ENCODE measurements around the gene MCU.

MCU gene

GRCh38 chr10:72822342-72822986 is 130.5 kb downstream of the MCU start:
- no peak overlapping the region for H3K27ac ChIP-seq (ENCODE audit: low read depth, low read length)
- H3K4me3 ChIP-seq (ENCODE audit: low read depth, low read length) = no peak overlapping the region
- H3K4me1 ChIP-seq (ENCODE audit: control insufficient read depth, insufficient read depth, low read length) = peaks cover 23% of the 10 kb centered on the region; the same call in 1 of the 2 replicates
- H3K36me3 ChIP-seq (ENCODE audit: control insufficient read depth, insufficient read depth, low read length) = no peaks in the 10 kb centered on the region
- H3K9me3 ChIP-seq (ENCODE audit: control insufficient read depth, insufficient read depth, low read length) = 0 out of 2 replicates have a peak, but pooled peaks cover 2% of the 10 kb centered on the region
- H3K9ac ChIP-seq (ENCODE audit: low read depth, low read length) = no peak overlapping the region
- H3K27me3 ChIP-seq (ENCODE audit: control insufficient read depth, insufficient read depth, low read length) = no peaks in the 10 kb centered on the region

- Histone ChIP-seq H3K27ac (ENCODE audit: low read depth, low read length) (no peak overlapping the region), H3K9ac (ENCODE audit: low read depth, low read length) (no peak overlapping the region), H3K4me1 (ENCODE audit: control insufficient read depth, insufficient read depth, low read length) (peaks cover 42% of the 10 kb centered on the region; the same call in 1 of the 2 replicates), H3K27me3 (ENCODE audit: control insufficient read depth, insufficient read depth, low read length) (no peaks in the 10 kb centered on the region), H3K36me3 (ENCODE audit: control insufficient read depth, insufficient read depth, low read length) (no peaks in the 10 kb centered on the region), H3K4me3 (ENCODE audit: low read depth, low read length) (no peak overlapping the region), H3K9me3 (ENCODE audit: control insufficient read depth, insufficient read depth, low read length) (0 out of 2 replicates have a peak, but pooled peaks cover 2% of the 10 kb centered on the region)
These were observed 133.2 kb downstream of the MCU start for GRCh38 chr10:72825163-72825562.

- H3K9me3 ChIP-seq (ENCODE audit: control insufficient read depth, insufficient read depth, low read length) = 0 out of 2 replicates have a peak, but pooled peaks cover 2% of the 10 kb centered on the region
- H3K9ac ChIP-seq (ENCODE audit: low read depth, low read length) = no peak overlapping the region
- H3K27ac ChIP-seq (ENCODE audit: low read depth, low read length) = no peak overlapping the region
- no peaks in the 10 kb centered on the region for H3K36me3 ChIP-seq (ENCODE audit: control insufficient read depth, insufficient read depth, low read length)
- H3K4me1 ChIP-seq (ENCODE audit: control insufficient read depth, insufficient read depth, low read length) = peaks cover 51% of the 10 kb centered on the region; the same call in 1 of the 2 replicates
- H3K4me3 ChIP-seq (ENCODE audit: low read depth, low read length) = no peak overlapping the region
- H3K27me3 ChIP-seq (ENCODE audit: control insufficient read depth, insufficient read depth, low read length) = no peaks in the 10 kb centered on the region
These were observed 134.4 kb downstream of the MCU start for GRCh38 chr10:72826346-72826745.

- no peaks in the 10 kb centered on the region for H3K27me3 ChIP-seq (ENCODE audit: control insufficient read depth, insufficient read depth, low read length)
- H3K9ac ChIP-seq (ENCODE audit: low read depth, low read length) = no peak overlapping the region
- H3K9me3 ChIP-seq (ENCODE audit: control insufficient read depth, insufficient read depth, low read length) = no peaks in the 10 kb centered on the region
- no peak overlapping the region for H3K27ac ChIP-seq (ENCODE audit: low read depth, low read length)
- H3K4me1 ChIP-seq (ENCODE audit: control insufficient read depth, insufficient read depth, low read length) = peaks cover 54% of the 10 kb centered on the region; the same call in 1 of the 2 replicates
- no peak overlapping the region for H3K4me3 ChIP-seq (ENCODE audit: low read depth, low read length)
- no peaks in the 10 kb centered on the region for H3K36me3 ChIP-seq (ENCODE audit: control insufficient read depth, insufficient read depth, low read length)
These were observed 136.4 kb downstream of the MCU start for GRCh38 chr10:72828294-72828693.

- no peak overlapping the region for H3K9ac ChIP-seq (ENCODE audit: low read depth, low read length)
- H3K27ac ChIP-seq (ENCODE audit: low read depth, low read length) = no peak overlapping the region
- peaks cover 9% of the 10 kb centered on the region for H3K36me3 ChIP-seq (ENCODE audit: control insufficient read depth, insufficient read depth, low read length)
- H3K4me1 ChIP-seq (ENCODE audit: control insufficient read depth, insufficient read depth, low read length) = peaks cover 48% of the 10 kb centered on the region; the same call in 1 of the 2 replicates
- no peak overlapping the region for H3K4me3 ChIP-seq (ENCODE audit: low read depth, low read length)
- no peaks in the 10 kb centered on the region for H3K27me3 ChIP-seq (ENCODE audit: control insufficient read depth, insufficient read depth, low read length)
- no peaks in the 10 kb centered on the region for H3K9me3 ChIP-seq (ENCODE audit: control insufficient read depth, insufficient read depth, low read length)
These were observed 138.7 kb downstream of the MCU start for GRCh38 chr10:72830625-72831024.

GRCh38 chr10:72831696-72832409 is 139.9 kb downstream of the MCU start:
- H3K4me1 ChIP-seq (ENCODE audit: control insufficient read depth, insufficient read depth, low read length) = peaks cover 36% of the 10 kb centered on the region; the same call in 1 of the 2 replicates
- H3K27ac ChIP-seq (ENCODE audit: low read depth, low read length) = no peak overlapping the region
- no peaks in the 10 kb centered on the region for H3K9me3 ChIP-seq (ENCODE audit: control insufficient read depth, insufficient read depth, low read length)
- no peak overlapping the region for H3K9ac ChIP-seq (ENCODE audit: low read depth, low read length)
- no peaks in the 10 kb centered on the region for H3K27me3 ChIP-seq (ENCODE audit: control insufficient read depth, insufficient read depth, low read length)
- H3K4me3 ChIP-seq (ENCODE audit: low read depth, low read length) = no peak overlapping the region
- peaks cover 15% of the 10 kb centered on the region for H3K36me3 ChIP-seq (ENCODE audit: control insufficient read depth, insufficient read depth, low read length)

- H3K4me1 ChIP-seq (ENCODE audit: control insufficient read depth, insufficient read depth, low read length) = peaks cover 29% of the 10 kb centered on the region; the same call in 1 of the 2 replicates
- no peaks in the 10 kb centered on the region for H3K9me3 ChIP-seq (ENCODE audit: control insufficient read depth, insufficient read depth, low read length)
- no peaks in the 10 kb centered on the region for H3K27me3 ChIP-seq (ENCODE audit: control insufficient read depth, insufficient read depth, low read length)
- no peak overlapping the region for H3K4me3 ChIP-seq (ENCODE audit: low read depth, low read length)
- peaks cover 15% of the 10 kb centered on the region for H3K36me3 ChIP-seq (ENCODE audit: control insufficient read depth, insufficient read depth, low read length)
- no peak overlapping the region for H3K9ac ChIP-seq (ENCODE audit: low read depth, low read length)
- H3K27ac ChIP-seq (ENCODE audit: low read depth, low read length) = no peak overlapping the region
These were observed 140.8 kb downstream of the MCU start for GRCh38 chr10:72832701-72833100.

DNA sequence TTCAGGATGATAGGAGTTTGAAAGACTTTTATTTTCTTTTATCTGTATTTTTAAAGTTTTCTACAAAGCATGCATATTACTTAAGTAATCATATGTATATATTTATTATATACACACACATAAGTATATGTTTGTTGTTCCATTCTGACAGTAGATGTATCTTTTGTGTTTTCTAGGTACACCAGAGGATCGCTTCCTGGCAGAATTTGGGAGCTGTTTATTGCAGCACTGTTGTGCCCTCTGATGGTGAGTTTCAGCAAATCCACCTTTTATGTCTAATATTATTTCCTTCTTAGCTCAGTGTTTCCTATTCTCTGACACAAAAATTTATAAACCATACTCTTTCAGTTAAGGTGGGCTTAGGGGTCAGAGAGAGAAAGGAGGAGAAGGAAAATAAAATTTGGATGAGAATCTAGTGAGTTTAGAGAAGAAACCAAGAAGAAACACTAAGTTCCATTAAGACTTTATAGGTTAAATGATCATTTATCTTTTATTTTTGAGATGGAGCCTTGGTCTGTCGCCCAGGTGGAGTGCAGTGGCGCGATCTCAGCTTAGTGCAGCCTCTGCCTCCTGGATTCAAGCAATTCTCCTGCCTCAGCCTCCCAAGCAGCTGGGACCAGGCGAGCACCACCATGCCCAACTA is 142.4 kb downstream of the MCU start:
- peaks cover 20% of the 10 kb centered on the region; the same call in 1 of the 2 replicates for H3K4me1 ChIP-seq (ENCODE audit: control insufficient read depth, insufficient read depth, low read length)
- no peak overlapping the region for H3K4me3 ChIP-seq (ENCODE audit: low read depth, low read length)
- H3K27ac ChIP-seq (ENCODE audit: low read depth, low read length) = no peak overlapping the region
- peaks cover 15% of the 10 kb centered on the region for H3K36me3 ChIP-seq (ENCODE audit: control insufficient read depth, insufficient read depth, low read length)
- no peaks in the 10 kb centered on the region for H3K27me3 ChIP-seq (ENCODE audit: control insufficient read depth, insufficient read depth, low read length)
- no peaks in the 10 kb centered on the region for H3K9me3 ChIP-seq (ENCODE audit: control insufficient read depth, insufficient read depth, low read length)
- H3K9ac ChIP-seq (ENCODE audit: low read depth, low read length) = no peak overlapping the region

- no peak overlapping the region for H3K9ac ChIP-seq (ENCODE audit: low read depth, low read length)
- peaks cover 9% of the 10 kb centered on the region for H3K36me3 ChIP-seq (ENCODE audit: control insufficient read depth, insufficient read depth, low read length)
- H3K27ac ChIP-seq (ENCODE audit: low read depth, low read length) = no peak overlapping the region
- no peaks in the 10 kb centered on the region for H3K27me3 ChIP-seq (ENCODE audit: control insufficient read depth, insufficient read depth, low read length)
- no peaks in the 10 kb centered on the region for H3K4me1 ChIP-seq (ENCODE audit: control insufficient read depth, insufficient read depth, low read length)
- H3K9me3 ChIP-seq (ENCODE audit: control insufficient read depth, insufficient read depth, low read length) = no peaks in the 10 kb centered on the region
- no peak overlapping the region for H3K4me3 ChIP-seq (ENCODE audit: low read depth, low read length)
These were observed 148.4 kb downstream of the MCU start for GRCh38 chr10:72840319-72840718.

DNA sequence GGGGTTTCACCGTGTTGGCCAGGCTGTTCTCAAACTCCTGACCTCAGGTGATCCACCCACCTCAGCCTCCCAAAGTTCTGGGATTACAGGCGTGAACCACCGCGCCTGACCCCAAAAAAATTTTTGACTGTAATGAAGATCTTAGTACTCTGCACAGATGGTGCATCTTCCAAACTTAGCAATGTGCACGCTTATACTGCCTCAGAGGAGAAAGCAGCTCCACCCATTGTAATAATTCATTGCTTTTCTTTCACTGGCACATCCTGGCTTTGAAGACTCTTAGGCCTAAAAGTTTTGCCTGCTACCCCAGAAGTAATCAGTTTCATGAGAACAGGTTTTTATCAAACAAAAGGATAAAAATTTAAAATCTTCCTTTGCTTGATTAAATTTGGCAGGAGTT is 149.5 kb downstream of the MCU start:
- Histone ChIP-seq H3K9me3 (ENCODE audit: control insufficient read depth, insufficient read depth, low read length) (no peaks in the 10 kb centered on the region), H3K27me3 (ENCODE audit: control insufficient read depth, insufficient read depth, low read length) (no peaks in the 10 kb centered on the region), H3K9ac (ENCODE audit: low read depth, low read length) (no peak overlapping the region), H3K27ac (ENCODE audit: low read depth, low read length) (no peak overlapping the region), H3K4me3 (ENCODE audit: low read depth, low read length) (no peak overlapping the region), H3K4me1 (ENCODE audit: control insufficient read depth, insufficient read depth, low read length) (no peaks in the 10 kb centered on the region), H3K36me3 (ENCODE audit: control insufficient read depth, insufficient read depth, low read length) (no peaks in the 10 kb centered on the region)

- Histone ChIP-seq H3K9ac (ENCODE audit: low read depth, low read length) (no peak overlapping the region), H3K4me1 (ENCODE audit: control insufficient read depth, insufficient read depth, low read length) (no peaks in the 10 kb centered on the region), H3K9me3 (ENCODE audit: control insufficient read depth, insufficient read depth, low read length) (no peaks in the 10 kb centered on the region), H3K27me3 (ENCODE audit: control insufficient read depth, insufficient read depth, low read length) (no peaks in the 10 kb centered on the region), H3K4me3 (ENCODE audit: low read depth, low read length) (no peak overlapping the region), H3K27ac (ENCODE audit: low read depth, low read length) (no peak overlapping the region), H3K36me3 (ENCODE audit: control insufficient read depth, insufficient read depth, low read length) (no peaks in the 10 kb centered on the region)
These were observed 150.2 kb downstream of the MCU start for GRCh38 chr10:72842164-72842563.

Measured in HUES48 (cell line).